Keratinocyte (primary cell): ENCODE measurements around the gene SH2B2.

Experiments
- EZH2 ChIP-seq: IDR thresholded peaks from one replicate; pipeline ENCODE4 v1.6.1; 2012; ENCODE audit warnings: inconsistent platforms, mild to moderate bottlenecking, low read length, moderate library complexity
- TF ChIP-seq, protein P1 (sequence below), 3 experiments: IDR thresholded peaks in 1 of 3; conservative IDR thresholded peaks in 1 of 3; optimal IDR thresholded peaks in 1 of 3; 2 replicates in 2 of 3; 3 replicates in 1 of 3; pipeline versions ENCODE3 to v1.5.1; 2011; ENCODE audit warnings: low read length in 3 of 3, mild to moderate bottlenecking in 3 of 3, moderate library complexity in 2 of 3, control low read depth in 1 of 3, inconsistent platforms in 1 of 3; ENCODE audit not compliant: insufficient read depth in 2 of 3; ENCODE audit errors: extremely low read depth in 1 of 3

DNA sequence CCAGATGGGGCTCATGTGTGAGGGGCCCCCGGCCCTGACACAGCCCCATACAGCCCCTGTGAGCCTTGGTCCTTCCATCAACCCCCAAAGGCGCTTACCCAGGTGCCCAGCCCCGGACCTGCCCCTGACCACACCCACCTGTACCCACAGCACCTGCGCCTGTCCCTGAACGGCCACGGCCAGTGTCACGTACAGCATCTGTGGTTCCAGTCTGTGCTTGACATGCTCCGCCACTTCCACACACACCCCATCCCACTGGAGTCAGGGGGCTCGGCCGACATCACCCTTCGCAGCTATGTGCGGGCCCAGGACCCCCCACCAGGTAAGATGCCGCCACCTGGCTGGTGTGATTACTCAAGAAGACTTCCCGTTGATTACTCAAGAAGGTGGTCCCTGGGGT lies 33.5 kb downstream of the SH2B2 start:
- TF ChIP-seq, protein P1, sequence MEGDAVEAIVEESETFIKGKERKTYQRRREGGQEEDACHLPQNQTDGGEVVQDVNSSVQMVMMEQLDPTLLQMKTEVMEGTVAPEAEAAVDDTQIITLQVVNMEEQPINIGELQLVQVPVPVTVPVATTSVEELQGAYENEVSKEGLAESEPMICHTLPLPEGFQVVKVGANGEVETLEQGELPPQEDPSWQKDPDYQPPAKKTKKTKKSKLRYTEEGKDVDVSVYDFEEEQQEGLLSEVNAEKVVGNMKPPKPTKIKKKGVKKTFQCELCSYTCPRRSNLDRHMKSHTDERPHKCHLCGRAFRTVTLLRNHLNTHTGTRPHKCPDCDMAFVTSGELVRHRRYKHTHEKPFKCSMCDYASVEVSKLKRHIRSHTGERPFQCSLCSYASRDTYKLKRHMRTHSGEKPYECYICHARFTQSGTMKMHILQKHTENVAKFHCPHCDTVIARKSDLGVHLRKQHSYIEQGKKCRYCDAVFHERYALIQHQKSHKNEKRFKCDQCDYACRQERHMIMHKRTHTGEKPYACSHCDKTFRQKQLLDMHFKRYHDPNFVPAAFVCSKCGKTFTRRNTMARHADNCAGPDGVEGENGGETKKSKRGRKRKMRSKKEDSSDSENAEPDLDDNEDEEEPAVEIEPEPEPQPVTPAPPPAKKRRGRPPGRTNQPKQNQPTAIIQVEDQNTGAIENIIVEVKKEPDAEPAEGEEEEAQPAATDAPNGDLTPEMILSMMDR (optimal IDR thresholded peaks at IDR 0.05 in 1 of 3, IDR thresholded peaks at IDR 0.05 in 1 of 3, conservative IDR thresholded peaks at IDR 0.05 in 1 of 3; ENCODE audit: extremely low read depth in 1 of 3, insufficient read depth in 2 of 3, low read length in 3 of 3) = no peak
- no peak for TF ChIP-seq EZH2
